Neural crest cell (in vitro differentiated cells): ENCODE measurements around the gene SHROOM2. TPM values are rescaled to one million over a fixed set of nuclear protein-coding genes. Genes with fewer than 3 reads are reported as not detected.

Source experiments
- DNase-seq: peaks from one replicate; pipeline ENCODE4 v3.0.0; 2021; ENCODE audit warnings: low read depth, mixed read lengths, low spot score
- H3K27ac Mint-ChIP-seq: one replicate; pipeline ENCODE4 v1.8.0; 2021; ENCODE audit warnings: mild to moderate bottlenecking, mixed read lengths; ENCODE audit not compliant: unreplicated experiment
- H3K27me3 Mint-ChIP-seq: 2 replicates; pipeline ENCODE4 v1.8.0; 2021; ENCODE audit warnings: low read depth, mild to moderate bottlenecking, mixed read lengths
- H3K36me3 Mint-ChIP-seq: 2 replicates; pipeline ENCODE4 v1.8.0; 2021; ENCODE audit warnings: low read depth, mild to moderate bottlenecking, mixed read lengths
- H3K4me1 Mint-ChIP-seq: 2 replicates; pipeline ENCODE4 v1.8.0; 2021; ENCODE audit warnings: mixed read lengths
- H3K4me3 Mint-ChIP-seq: one replicate; pipeline ENCODE4 v1.8.0; 2021; ENCODE audit warnings: mild to moderate bottlenecking, mixed read lengths
- H3K9me3 Mint-ChIP-seq: 2 replicates; pipeline ENCODE4 v1.8.0; 2021; ENCODE audit warnings: mixed read lengths
- total RNA-seq: library from RNA; stranded (reverse); gene quantifications from 2 replicates; pipeline ENCODE4 v1.2.1, GENCODE V29; 2021
- TF ChIP-seq, protein P1 (sequence below): fragments of 200-600 bp; sonication (generic); conservative IDR thresholded peaks from 2 replicates; pipeline ENCODE4 v1.5.0; 2021; ENCODE audit warnings: antibody characterized with exemption, mild to moderate bottlenecking

Gene SHROOM2
- total RNA-seq, 1 donor from 2014 or later = 11.1 TPM

DNA sequence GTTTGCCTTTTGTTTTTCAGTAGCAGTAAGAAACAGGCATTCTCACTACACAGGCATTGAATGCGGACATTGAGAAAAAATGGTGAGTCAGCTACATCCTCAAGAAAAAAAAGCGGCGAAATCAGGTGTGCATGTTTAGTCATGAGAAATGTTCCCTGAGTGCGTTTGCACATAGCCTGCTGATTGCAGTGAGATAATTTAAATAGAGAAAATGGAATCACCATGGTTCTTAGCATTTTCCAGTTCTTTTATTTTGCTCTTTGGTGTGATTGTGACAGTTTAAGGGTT, 126.9 kb downstream of the SHROOM2 start:
- H3K9me3 Mint-ChIP-seq = no peaks in the 10 kb centered on the region
- H3K4me1 Mint-ChIP-seq = peaks cover 33% of the 10 kb centered on the region
- no peak for DNase-seq
- TF ChIP-seq, protein P1, sequence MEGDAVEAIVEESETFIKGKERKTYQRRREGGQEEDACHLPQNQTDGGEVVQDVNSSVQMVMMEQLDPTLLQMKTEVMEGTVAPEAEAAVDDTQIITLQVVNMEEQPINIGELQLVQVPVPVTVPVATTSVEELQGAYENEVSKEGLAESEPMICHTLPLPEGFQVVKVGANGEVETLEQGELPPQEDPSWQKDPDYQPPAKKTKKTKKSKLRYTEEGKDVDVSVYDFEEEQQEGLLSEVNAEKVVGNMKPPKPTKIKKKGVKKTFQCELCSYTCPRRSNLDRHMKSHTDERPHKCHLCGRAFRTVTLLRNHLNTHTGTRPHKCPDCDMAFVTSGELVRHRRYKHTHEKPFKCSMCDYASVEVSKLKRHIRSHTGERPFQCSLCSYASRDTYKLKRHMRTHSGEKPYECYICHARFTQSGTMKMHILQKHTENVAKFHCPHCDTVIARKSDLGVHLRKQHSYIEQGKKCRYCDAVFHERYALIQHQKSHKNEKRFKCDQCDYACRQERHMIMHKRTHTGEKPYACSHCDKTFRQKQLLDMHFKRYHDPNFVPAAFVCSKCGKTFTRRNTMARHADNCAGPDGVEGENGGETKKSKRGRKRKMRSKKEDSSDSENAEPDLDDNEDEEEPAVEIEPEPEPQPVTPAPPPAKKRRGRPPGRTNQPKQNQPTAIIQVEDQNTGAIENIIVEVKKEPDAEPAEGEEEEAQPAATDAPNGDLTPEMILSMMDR = no peak
- peak overlapping the region; percentile 77 for H3K4me3 Mint-ChIP-seq
- H3K36me3 Mint-ChIP-seq = peaks cover 3% of the 10 kb centered on the region
- no peaks in the 10 kb centered on the region for H3K27me3 Mint-ChIP-seq
- H3K27ac Mint-ChIP-seq = no peak overlapping the region

DNA sequence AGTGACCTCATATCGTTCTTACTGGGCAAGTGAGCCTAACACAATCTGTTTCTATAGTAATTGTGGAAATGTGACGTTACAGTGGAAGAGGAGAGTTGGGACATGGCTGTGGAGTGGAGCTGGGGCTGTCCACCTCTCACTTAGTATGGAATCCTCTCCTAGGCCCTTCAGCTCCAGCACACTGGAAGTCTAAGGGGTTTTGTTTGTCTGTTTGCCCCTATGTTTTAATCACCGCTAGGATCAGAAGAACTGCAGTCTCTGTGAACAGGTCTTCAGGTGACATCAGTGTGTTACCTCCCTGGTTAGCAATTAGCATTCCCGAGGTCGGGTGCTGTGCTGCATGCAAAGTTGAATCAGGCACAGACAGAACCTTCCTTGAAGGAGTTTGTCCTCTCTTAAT, 131.6 kb downstream of the SHROOM2 start:
- Mint-ChIP-seq H3K27ac (no peak overlapping the region), H3K4me1 (peaks cover 34% of the 10 kb centered on the region), H3K36me3 (peaks cover 14% of the 10 kb centered on the region), H3K9me3 (peaks cover 19% of the 10 kb centered on the region), H3K27me3 (no peaks in the 10 kb centered on the region), H3K4me3 (no peak overlapping the region)
- DNase-seq = no peak
- TF ChIP-seq, protein P1 = no peak

DNA sequence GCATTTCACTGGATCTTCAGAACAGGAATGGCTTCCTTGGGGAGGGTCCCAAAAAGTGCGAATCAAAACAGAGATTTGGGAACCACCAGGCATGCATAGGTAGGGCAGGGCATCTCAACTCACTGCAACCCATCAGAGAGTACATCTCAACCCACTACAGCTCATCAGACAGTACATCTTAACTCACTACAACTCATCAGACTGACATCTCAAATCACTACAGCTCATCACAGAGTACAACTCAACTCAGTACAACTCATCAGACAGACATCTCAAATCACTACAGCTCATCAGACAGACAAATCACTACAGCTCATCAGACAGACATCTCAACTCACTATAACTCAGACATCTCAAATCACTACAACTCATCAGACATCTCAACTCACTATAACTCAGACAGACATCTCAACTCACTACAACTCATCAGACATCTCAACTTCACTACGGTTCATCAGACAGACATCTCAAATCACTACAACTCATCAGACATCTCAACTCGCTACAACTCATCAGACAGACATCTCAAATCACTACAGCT, 133.5 kb downstream of the SHROOM2 start:
- Mint-ChIP-seq H3K27ac (peak overlapping the region; percentile 9), H3K9me3 (peaks cover 19% of the 10 kb centered on the region), H3K27me3 (no peaks in the 10 kb centered on the region), H3K36me3 (peaks cover 14% of the 10 kb centered on the region), H3K4me1 (peaks cover 29% of the 10 kb centered on the region), H3K4me3 (no peak overlapping the region)
- no peak for DNase-seq
- TF ChIP-seq, protein P1 = no peak

DNA sequence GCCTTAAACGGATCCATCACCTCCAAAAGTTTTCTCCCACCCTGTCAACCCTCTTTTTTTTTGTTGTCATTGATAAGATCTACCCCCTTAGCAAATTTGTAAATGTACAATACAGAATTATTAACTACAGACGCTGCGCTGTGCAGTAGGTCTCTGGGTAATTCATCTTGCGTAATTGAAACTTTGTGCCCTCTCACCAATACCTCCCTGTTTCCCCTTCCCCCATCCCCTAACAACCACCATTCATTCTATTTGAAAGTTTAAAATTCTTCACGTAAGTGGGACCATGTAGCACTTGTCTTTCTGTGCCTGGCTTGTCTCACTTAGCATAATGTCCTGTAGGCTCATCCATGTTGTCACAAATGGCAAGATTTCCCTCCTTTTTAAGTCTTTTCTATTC, 135.2 kb downstream of the SHROOM2 start:
- no peak for DNase-seq
- peaks cover 19% of the 10 kb centered on the region for H3K9me3 Mint-ChIP-seq

DNA sequence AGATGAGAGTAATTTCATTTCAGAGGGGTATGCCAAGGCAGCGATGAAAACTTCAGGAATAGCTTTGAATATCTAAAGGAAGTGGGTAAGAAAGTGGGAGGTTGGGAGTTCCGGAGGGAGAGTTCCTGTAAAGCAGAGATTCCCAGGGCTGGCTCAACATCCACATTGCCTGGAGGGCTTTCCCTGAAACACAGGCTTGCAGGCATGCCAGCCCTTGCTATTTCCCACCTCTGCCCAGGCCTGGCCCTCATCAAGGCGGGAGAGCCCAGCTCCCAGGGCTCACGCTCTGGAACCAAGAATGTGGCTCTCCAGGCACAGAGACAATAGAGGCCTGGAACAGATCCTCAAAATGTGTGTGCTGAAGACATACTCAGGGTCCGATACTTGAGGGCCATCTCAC, 137.1 kb downstream of the SHROOM2 start:
- TF ChIP-seq, protein P1 = no peak
- no peak for DNase-seq
- no peak overlapping the region for H3K4me3 Mint-ChIP-seq
- no peaks in the 10 kb centered on the region for H3K27me3 Mint-ChIP-seq
- peaks cover 20% of the 10 kb centered on the region for H3K9me3 Mint-ChIP-seq
- peaks cover 46% of the 10 kb centered on the region for H3K4me1 Mint-ChIP-seq
- peaks cover 12% of the 10 kb centered on the region for H3K36me3 Mint-ChIP-seq
- no peak overlapping the region for H3K27ac Mint-ChIP-seq

More for the DNA sequence above, 135.2 kb downstream of the SHROOM2 start:
- H3K4me1 Mint-ChIP-seq = peaks cover 31% of the 10 kb centered on the region
- H3K27ac Mint-ChIP-seq = no peak overlapping the region
- H3K27me3 Mint-ChIP-seq = no peaks in the 10 kb centered on the region
- TF ChIP-seq, protein P1 = no peak
- H3K4me3 Mint-ChIP-seq = no peak overlapping the region
- H3K36me3 Mint-ChIP-seq = peaks cover 14% of the 10 kb centered on the region

DNA sequence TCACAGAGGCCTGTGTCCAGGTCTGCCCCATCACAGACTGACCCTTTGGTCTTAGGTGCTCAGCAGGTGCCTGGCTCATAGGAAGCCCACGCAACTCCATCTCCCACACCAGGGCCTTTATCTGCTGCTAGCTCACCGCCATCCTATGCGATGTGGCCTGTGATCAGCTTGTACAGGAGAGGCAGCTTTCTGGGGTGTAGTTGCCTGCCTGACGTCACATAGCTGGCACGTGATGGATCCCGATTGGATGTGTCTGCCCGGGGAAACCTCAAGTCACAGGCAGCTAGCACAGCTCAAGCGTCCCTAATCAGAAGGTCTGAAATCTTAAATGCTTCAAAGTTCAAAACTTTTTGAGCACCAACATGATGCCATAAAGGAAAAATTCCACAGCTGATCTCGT, 139.8 kb downstream of the SHROOM2 start:
- no peak overlapping the region for H3K4me3 Mint-ChIP-seq
- H3K9me3 Mint-ChIP-seq = peaks cover 18% of the 10 kb centered on the region
- H3K27me3 Mint-ChIP-seq = no peaks in the 10 kb centered on the region
- peaks cover 58% of the 10 kb centered on the region for H3K4me1 Mint-ChIP-seq
- DNase-seq = no peak
- H3K36me3 Mint-ChIP-seq = peaks cover 10% of the 10 kb centered on the region
- no peak overlapping the region for H3K27ac Mint-ChIP-seq
- TF ChIP-seq, protein P1 = no peak
